ENCODE results near the gene COL16A1.

- TF ChIP-seq CTCF (IDR thresholded peaks at IDR 0.05) (no peak), EZH2 (IDR thresholded peaks at IDR 0.05) (no peak), EZH2phosphoT487 (IDR thresholded peaks at IDR 0.05) (no peak)
These were observed 16.2 kb downstream of the COL16A1 start for GRCh38 chr1:31687601-31688000.
